Keratinocyte (primary cell): ENCODE measurements around the gene ZC3H7A. TPM values are rescaled to one million over a fixed set of nuclear protein-coding genes. Genes with fewer than 3 reads are reported as not detected.

Source experiments
- DNase-seq: peaks from one replicate; pipeline ENCODE4 v3.0.0-alpha.2; 2011; ENCODE audit warnings: low read depth, missing footprints, low spot score
- FAIRE-seq: peaks from 2 replicates; lab custom pipeline; 2011; peaks lifted over from hg19 to GRCh38; lab: Jason Lieb, UNC
- H2AFZ ChIP-seq: 2 replicates; pipeline ENCODE4 v1.6.0; 2012; ENCODE audit warnings: low read length, control low read depth, inconsistent platforms; ENCODE audit not compliant: control insufficient read depth
- H3K27ac ChIP-seq: 2 replicates; pipeline ENCODE4 v1.5.1; 2011; ENCODE audit warnings: low read length; ENCODE audit not compliant: control insufficient read depth, insufficient read depth
- H3K27me3 ChIP-seq: 3 replicates; pipeline ENCODE4 v1.6.0; 2011; ENCODE audit warnings: low read length; ENCODE audit not compliant: control insufficient read depth, insufficient read depth; ENCODE audit errors: extremely low read depth
- H3K36me3 ChIP-seq, 2 experiments: 2 replicates in 1 of 2; 3 replicates in 1 of 2; pipeline ENCODE4 v1.5.1; 2011; ENCODE audit warnings: low read length in 2 of 2, mild to moderate bottlenecking in 1 of 2; ENCODE audit not compliant: control insufficient read depth in 2 of 2, insufficient read depth in 2 of 2; ENCODE audit errors: extremely low read depth in 1 of 2
- H3K4me1 ChIP-seq: 3 replicates; pipeline ENCODE4 v1.5.1; 2011; ENCODE audit warnings: low read length; ENCODE audit not compliant: control insufficient read depth, insufficient read depth; ENCODE audit errors: extremely low read depth
- H3K4me2 ChIP-seq: 3 replicates; pipeline ENCODE4 v1.6.0; 2011; ENCODE audit warnings: low read depth, low read length; ENCODE audit not compliant: control insufficient read depth, insufficient read depth; ENCODE audit errors: extremely low read depth
- H3K4me3 ChIP-seq, 3 experiments: fragments of 200-600 bp in 1 of 3; sonication (generic) in 1 of 3; 2 replicates in 2 of 3; 3 replicates in 1 of 3; pipeline ENCODE4 v1.5.1; 2011 to 2016; ENCODE audit warnings: low read length in 3 of 3, mild to moderate bottlenecking in 3 of 3, control low read depth in 2 of 3, inconsistent platforms in 1 of 3, low read depth in 1 of 3, mixed read lengths in 1 of 3, mixed run types in 1 of 3, moderate library complexity in 1 of 3; ENCODE audit not compliant: control insufficient read depth in 2 of 3, insufficient read depth in 2 of 3; ENCODE audit errors: extremely low read depth in 1 of 3
- H3K79me2 ChIP-seq: 2 replicates; pipeline ENCODE4 v1.6.0; 2012; ENCODE audit warnings: low read length; ENCODE audit not compliant: control insufficient read depth, insufficient read depth
- H3K9ac ChIP-seq: 3 replicates; pipeline ENCODE4 v1.6.0; 2011; ENCODE audit warnings: low read length; ENCODE audit not compliant: control insufficient read depth, insufficient read depth; ENCODE audit errors: extremely low read depth
- H3K9me1 ChIP-seq: 3 replicates; pipeline ENCODE4 v1.6.0; 2011; ENCODE audit warnings: low read length; ENCODE audit not compliant: control insufficient read depth, insufficient read depth; ENCODE audit errors: extremely low read depth
- H3K9me3 ChIP-seq: 2 replicates; pipeline ENCODE4 v1.5.1; 2012; ENCODE audit warnings: low read depth, low read length; ENCODE audit not compliant: control insufficient read depth
- H4K20me1 ChIP-seq: 3 replicates; pipeline ENCODE4 v1.6.0; 2011; ENCODE audit warnings: low read length; ENCODE audit not compliant: control insufficient read depth, insufficient read depth; ENCODE audit errors: extremely low read depth
- CTCF ChIP-seq, 3 experiments: IDR thresholded peaks in 1 of 3; conservative IDR thresholded peaks in 1 of 3; optimal IDR thresholded peaks in 1 of 3; 2 replicates in 2 of 3; 3 replicates in 1 of 3; pipeline versions ENCODE3 to v1.5.1; 2011; ENCODE audit warnings: low read length in 3 of 3, mild to moderate bottlenecking in 3 of 3, moderate library complexity in 2 of 3, control low read depth in 1 of 3, inconsistent platforms in 1 of 3; ENCODE audit not compliant: insufficient read depth in 2 of 3; ENCODE audit errors: extremely low read depth in 1 of 3
- EZH2 ChIP-seq: IDR thresholded peaks from one replicate; pipeline ENCODE4 v1.6.1; 2012; ENCODE audit warnings: inconsistent platforms, mild to moderate bottlenecking, low read length, moderate library complexity
- dilution Hi-C: fragments of 300-500 bp; cut with MboI; formaldehyde crosslinking; loops from one replicate; pipeline ENCODE4 v1.7.0; 2020; ENCODE audit warnings: low sequenced_read_pairs; ENCODE audit not compliant: extremely low pct_ligation_motif_present
- polyA plus RNA-seq, 5 experiments: library from polyadenylated mRNA; depleted of rRNA in 3 of 5; stranded (reverse) in 3 of 5; stranded (forward) in 1 of 5; unstranded in 1 of 5; fragments of >200 nt; gene quantifications; 1 replicate in 1 of 5; 2 replicates in 3 of 5; 3 replicates in 1 of 5; pipeline versions ENCODE4 v1.2.1 to v1.2.3, GENCODE V29; 2011 to 2012; ENCODE audit warnings: missing spikeins in 2 of 5, low read depth in 1 of 5, low replicate concordance in 1 of 5

ZC3H7A gene
- polyA plus RNA-seq, 1 donor (not counting 4 experiments of a cell fraction or from before 2014, with no cell fraction given), result 43.9 TPM

- DNase-seq, result no peak
- H3K9me3 ChIP-seq, result no peaks in the 10 kb centered on the region
- H3K36me3 ChIP-seq, result peaks cover 2 to 4% of the 10 kb centered on the region in 2 experiments
- no peak overlapping the region for H2AFZ ChIP-seq
- peaks cover 3% of the 10 kb centered on the region for H3K9me1 ChIP-seq
- dilution Hi-C loops, result no loop called here
- no peak for FAIRE-seq
- H3K27me3 ChIP-seq, result no peaks in the 10 kb centered on the region
- peak overlapping the region; percentile 37 for H3K27ac ChIP-seq
- H3K79me2 ChIP-seq, result peaks cover 86% of the 10 kb centered on the region
- H3K4me3 ChIP-seq, result peak overlapping the region; percentile 73 to 96 (median 83)
- TF ChIP-seq CTCF (optimal IDR thresholded peaks at IDR 0.05 in 1 of 3, IDR thresholded peaks at IDR 0.05 in 1 of 3, conservative IDR thresholded peaks at IDR 0.05 in 1 of 3; ENCODE audit: extremely low read depth in 1 of 3, insufficient read depth in 2 of 3, low read length in 3 of 3) (no peak), EZH2 (no peak)
- H3K4me1 ChIP-seq, result peaks cover 29% of the 10 kb centered on the region
- peak overlapping the region; percentile 97 for H3K9ac ChIP-seq
- H4K20me1 ChIP-seq, result no peaks in the 10 kb centered on the region
- peak overlapping the region; percentile 67 for H3K4me2 ChIP-seq
Measured at GRCh38 chr16:11794996-11795886, 1.8 kb downstream of the ZC3H7A start.

GRCh38 chr16:11794447-11794846 is 2.6 kb downstream of the ZC3H7A start:
- Histone ChIP-seq H3K4me1 (peaks cover 29% of the 10 kb centered on the region), H3K9me3 (no peaks in the 10 kb centered on the region), H3K9me1 (peaks cover 3% of the 10 kb centered on the region), H3K4me2 (peak overlapping the region; percentile 67), H3K79me2 (peaks cover 89% of the 10 kb centered on the region), H3K27me3 (no peaks in the 10 kb centered on the region), H3K27ac (peak overlapping the region; percentile 37), H3K9ac (no peak overlapping the region), H3K4me3 (peak overlapping the region in 1 of 3 experiments; percentile 32), H4K20me1 (no peaks in the 10 kb centered on the region), H2AFZ (no peak overlapping the region), H3K36me3 (peaks cover 3 to 7% of the 10 kb centered on the region in 2 experiments)
- no peak for DNase-seq
- dilution Hi-C loops, result no loop called here
- FAIRE-seq, result no peak
- TF ChIP-seq EZH2 (no peak), CTCF (optimal IDR thresholded peaks at IDR 0.05 in 1 of 3, IDR thresholded peaks at IDR 0.05 in 1 of 3, conservative IDR thresholded peaks at IDR 0.05 in 1 of 3; ENCODE audit: extremely low read depth in 1 of 3, insufficient read depth in 2 of 3, low read length in 3 of 3) (no peak)
